IPS-NIHi7 (cell line): ENCODE data around the gene SLC49A3.
"Not testable (repeated sequence)": the region's sequence is repeated elsewhere in the genome, so short reads cannot be mapped to it uniquely, and the experiment has no call there.

Experiments used
- DNase-seq: peaks from one replicate; pipeline ENCODE4 v3.0.0; 2012; ENCODE audit warnings: mixed read lengths; ENCODE audit errors: extremely low spot score

Gene SLC49A3

DNA sequence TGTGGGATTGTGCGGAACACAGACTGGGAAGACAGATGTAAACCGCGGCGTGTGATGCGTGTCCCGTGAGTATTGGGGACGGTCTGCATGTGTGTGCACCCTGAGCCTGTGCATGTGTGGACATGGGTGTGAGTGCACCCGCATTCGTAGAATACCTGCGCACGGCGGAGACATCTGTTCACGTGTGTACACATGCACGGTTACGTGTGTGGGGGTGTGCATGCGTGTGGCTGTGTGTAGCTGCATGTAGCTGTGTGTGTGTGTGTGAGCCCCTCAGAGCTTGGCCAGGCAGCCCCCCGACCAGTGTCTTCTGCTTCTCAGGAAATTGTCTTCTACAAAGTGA lies 34.5 kb downstream of the SLC49A3 start:
- DNase-seq, result no peak

GRCh38 chr4:653831-654502 lies 35.0 kb downstream of the SLC49A3 start:
- no peak for DNase-seq

DNA sequence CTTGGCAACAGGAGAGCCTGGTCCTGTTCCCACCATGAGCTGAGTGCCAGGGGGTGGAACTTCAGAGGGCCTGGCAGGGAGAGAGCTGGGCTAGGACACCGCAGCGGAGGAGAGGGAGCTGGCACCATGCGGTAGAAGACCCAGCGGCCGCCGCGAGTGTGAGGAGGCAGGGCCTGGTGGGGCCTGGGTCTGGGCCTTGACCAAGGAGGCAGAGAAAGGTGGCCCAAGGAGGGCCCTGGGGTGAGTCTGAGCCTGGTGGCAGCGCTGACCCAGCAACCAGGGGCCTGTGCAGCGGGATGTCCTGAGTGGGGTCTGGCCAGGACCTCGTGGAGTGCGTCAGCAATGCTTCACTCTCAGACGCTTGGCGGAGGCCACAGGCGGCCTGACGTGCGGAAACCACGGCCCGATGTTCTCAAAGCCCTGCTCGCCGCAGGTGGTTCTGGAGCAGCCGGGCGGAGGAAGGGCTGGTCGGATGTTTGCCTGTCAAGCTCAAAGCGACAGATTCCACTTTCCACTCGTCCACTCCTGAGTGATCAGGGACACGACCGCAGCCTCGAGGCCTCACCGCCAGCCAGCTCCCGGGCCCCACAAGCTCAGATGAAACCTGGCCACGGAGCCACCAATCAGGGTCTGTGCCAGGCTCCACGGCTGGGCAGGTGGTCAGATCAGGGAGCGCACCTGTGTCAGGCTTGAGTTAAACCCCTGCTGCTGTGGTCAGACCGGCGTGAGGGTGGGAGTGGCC lies 35.7 kb downstream of the SLC49A3 start:
- no peak for DNase-seq

DNA sequence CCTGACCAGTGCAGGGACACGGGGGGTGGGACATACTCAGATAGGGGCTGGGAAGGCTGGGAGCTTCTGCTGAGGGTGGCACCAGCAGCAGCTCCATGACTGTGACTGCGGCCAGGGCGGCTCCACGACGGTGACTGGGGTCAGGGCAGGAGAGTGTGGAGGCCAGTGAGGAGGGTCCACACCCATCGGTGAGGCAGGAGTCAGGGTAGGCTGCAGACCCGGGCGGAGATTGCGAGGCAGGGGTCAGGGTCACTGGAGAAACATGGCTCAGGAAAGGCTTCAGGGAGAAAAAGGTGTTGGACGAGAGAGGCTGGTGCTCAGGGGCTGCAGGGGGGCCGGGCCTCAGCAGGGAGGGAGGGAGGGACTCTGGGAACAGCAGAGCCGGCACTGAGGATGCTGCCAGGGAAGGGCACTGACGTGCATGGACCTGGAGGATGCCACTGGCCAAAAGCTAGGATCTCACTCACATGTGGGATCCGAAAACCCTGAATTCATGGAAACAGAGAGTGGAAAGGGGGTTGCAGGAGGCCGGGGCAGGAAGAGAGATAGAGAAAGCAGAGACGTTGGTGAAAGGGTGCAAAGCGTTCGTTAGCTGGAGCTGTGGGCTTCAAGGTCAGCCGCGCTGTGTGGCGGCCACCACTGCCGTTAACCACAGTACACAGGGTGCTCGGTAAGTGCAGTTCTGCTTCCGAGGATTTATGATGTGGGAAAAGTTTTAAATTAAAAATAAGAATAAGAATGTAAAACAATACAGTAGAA lies 36.9 kb downstream of the SLC49A3 start:
- DNase-seq, result no peak

GRCh38 chr4:650951-651883 lies 37.7 kb downstream of the SLC49A3 start:
- no peak for DNase-seq

- no peak for DNase-seq
These were observed 38.5 kb downstream of the SLC49A3 start for GRCh38 chr4:650461-650860.

GRCh38 chr4:649751-650310 lies 39.1 kb downstream of the SLC49A3 start:
- no peak for DNase-seq

GRCh38 chr4:649293-649625 lies 39.7 kb downstream of the SLC49A3 start:
- no peak for DNase-seq

DNA sequence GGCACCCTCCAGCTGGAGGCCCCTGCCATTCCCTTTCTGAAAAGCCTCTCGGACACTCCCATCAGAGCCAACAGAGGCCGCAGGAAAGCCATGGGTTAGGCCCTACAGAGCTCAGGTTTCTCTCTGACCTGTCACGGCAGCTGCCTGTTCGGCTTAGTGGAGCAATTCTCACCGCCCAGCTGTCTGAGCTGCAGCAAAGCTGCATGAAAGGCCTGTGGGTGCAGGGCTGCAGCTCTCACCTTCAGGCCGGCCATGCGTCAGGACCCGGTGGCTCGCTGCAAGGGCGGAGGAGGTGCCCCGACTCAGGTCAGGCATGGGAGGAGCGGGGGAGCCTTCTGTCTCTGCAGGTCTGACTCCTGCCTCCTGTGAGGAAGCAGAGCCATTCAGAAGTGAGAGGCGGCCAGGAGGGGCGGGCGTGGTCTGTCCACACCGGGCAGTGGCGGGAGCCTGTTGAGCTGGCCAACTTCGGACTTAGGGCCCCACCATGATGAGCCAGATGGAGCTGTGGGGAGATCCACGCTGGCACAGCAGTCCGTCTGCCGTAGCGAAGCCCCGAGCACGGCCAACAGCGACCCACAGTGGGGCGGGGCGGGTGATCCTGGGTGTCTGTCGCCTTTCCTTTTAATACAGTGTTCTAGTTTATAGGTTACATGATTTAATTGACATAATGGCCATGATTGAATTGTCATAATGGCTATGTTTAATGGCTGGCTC lies 40.2 kb downstream of the SLC49A3 start:
- peak; percentile 53 for DNase-seq

- no peak for DNase-seq
These were observed 41.5 kb downstream of the SLC49A3 start for GRCh38 chr4:647481-647880.

- DNase-seq, result no peak
These were observed 42.5 kb downstream of the SLC49A3 start for GRCh38 chr4:646460-646859.

DNA sequence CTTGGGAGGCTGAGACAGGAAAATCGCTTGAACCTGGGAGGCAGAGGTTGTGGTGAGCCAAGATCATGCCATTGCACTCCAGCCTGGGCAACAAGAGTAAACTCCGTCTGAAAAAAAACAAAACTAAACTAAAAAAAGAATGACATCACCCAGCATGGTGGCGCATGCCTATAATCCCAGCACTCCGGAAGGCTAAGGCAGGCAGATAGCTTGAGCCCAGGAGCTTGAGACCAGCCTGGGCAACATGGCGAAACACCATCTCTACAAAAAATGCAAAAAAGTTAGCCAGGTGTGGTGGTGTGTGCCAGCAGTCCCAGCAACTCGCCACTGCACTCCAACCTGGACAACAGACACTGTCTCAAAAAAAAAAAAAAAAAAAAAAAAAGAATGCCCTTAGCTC lies 46.6 kb downstream of the SLC49A3 start:
- DNase-seq, result not testable (repeated sequence)

- DNase-seq, result no peak
These were observed 51.2 kb downstream of the SLC49A3 start for GRCh38 chr4:637536-638280.

GRCh38 chr4:636628-637159 lies 52.3 kb downstream of the SLC49A3 start:
- DNase-seq, result no peak

DNA sequence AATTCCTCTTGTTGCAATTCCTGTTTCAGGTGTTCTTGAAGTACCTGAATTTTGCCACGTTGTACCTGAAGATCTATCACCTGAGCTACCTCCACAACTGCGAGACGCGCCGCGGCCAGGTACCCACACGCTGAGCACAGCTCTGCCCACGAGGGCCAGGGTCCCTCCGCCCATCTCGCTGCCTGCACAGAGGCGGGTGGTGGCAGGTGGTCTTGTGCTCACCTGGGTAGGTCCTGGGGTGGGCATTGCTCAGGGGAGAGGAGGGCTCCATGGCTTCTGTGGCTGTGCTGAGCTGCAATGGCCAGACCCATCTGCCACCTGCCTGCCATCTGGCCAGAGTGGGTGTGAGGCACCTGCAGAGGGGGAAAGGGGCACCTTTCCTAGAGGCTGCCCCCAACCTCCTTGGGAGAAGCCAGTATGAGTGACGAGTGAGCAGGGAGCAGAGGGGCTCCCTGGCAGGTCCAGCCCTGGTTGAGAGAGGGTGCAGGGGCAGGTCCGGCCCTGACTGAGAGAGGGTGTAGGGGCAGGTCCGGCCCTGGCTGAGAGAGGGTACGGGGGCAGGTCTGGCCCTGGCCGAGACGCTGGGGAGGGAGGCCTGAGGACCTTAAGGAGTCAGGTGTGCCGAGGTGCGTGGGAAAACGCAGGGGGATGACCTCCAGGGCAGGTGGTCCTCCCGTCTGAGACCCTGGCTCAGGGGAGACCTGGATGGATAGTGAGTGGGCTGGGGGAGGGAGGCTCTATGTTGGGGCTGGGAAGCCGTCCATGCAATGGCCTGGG lies 52.9 kb downstream of the SLC49A3 start:
- DNase-seq, result no peak

DNA sequence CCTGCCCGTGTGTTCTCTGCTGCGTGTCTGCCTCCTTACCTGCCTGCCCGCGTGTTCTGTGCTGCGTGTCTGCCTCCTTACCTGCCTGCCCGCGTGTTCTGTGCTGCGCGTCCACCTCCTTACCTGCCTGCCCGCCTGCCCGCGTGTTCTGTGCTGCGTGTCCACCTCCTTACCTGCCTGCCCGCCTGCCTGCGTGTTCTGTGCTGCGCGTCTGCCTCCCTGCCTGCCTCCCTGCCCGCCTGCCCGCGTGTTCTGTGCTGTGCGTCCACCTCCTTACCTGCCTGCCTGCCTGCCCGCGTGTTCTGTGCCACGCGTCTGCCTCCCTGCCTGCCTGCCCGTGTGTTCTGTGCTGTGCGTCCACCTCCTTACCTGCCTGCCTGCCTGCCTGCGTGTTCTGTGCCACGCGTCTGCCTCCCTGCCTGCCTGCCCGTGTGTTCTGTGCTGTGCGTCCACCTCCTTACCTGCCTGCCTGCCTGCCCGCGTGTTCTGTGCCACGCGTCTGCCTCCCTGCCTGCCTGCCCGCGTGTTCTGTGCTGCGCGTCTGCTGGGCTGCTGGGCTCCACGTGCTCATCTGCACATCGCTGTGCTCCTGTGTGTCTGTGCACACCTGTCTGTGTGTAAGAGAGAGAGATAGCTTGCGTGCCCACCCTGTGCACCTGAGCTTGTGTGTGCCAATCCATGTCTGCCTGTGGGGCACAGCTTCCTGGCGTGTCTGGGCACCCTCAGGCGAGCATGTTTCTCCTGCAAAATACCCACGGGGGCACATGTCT lies 53.7 kb downstream of the SLC49A3 start:
- not testable (repeated sequence) for DNase-seq

DNA sequence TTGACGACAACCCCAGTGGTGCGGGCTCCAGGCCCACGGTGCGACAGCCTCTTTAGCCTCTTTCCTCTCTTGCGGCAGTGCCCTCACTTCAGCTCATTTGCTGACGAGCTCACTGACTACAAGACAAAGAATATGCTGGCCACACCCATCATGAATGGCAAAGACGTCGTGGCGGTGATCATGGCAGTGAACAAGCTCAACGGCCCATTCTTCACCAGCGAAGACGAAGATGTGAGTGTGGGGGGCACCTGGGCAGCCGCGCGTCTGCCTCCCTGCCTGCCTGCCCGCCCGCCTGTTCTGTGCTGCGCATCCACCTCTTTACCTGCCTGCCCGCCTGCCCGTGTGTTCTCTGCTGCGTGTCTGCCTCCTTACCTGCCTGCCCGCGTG lies 54.4 kb downstream of the SLC49A3 start:
- no peak for DNase-seq

- DNase-seq, result no peak
These were observed 54.9 kb downstream of the SLC49A3 start for GRCh38 chr4:633976-634598.
